H1 (cell line): Measurements from ENCODE around the gene ERMN. TPM values are rescaled to one million over a fixed set of nuclear protein-coding genes. Genes with fewer than 3 reads are reported as not detected.

Source experiments
- CTCF ChIA-PET: fragments of 300-600 bp; sonication (Branson Sonifier 250); formaldehyde crosslinking; loops from one replicate; lab custom pipeline; 2021; ENCODE audit not compliant: partially characterized antibody; lab: Charles Lee
- POLR2A ChIA-PET: fragments of 300-600 bp; sonication (Branson Sonifier 250); formaldehyde crosslinking; loops from one replicate; lab custom pipeline; 2021; ENCODE audit warnings: inconsistent platforms; ENCODE audit not compliant: partially characterized antibody; lab: Charles Lee
- DNase-seq, 2 experiments: peaks; one replicate each; pipeline versions ENCODE4 v3.0.0 to v3.0.0-alpha.2; 2010 to 2022; ENCODE audit warnings: low spot score in 2 of 2, low read depth in 1 of 2, mixed read lengths in 1 of 2
- FAIRE-seq: peaks from 2 replicates; lab custom pipeline; 2011; peaks lifted over from hg19 to GRCh38; lab: Jason Lieb, UNC
- H2AFZ ChIP-seq: 2 replicates; pipeline ENCODE4 v1.8.1; 2012; ENCODE audit warnings: low read length, inconsistent platforms
- H2AK5ac ChIP-seq: 2 replicates; pipeline ENCODE4 v1.6.1; 2013; ENCODE audit warnings: low read depth, low read length
- H2BK120ac ChIP-seq: replicated peaks from 2 replicates; pipeline ENCODE3; 2013; ENCODE audit warnings: low read depth, low read length, inconsistent platforms
- H2BK12ac ChIP-seq: 2 replicates; pipeline ENCODE4 v1.6.1; 2013; ENCODE audit warnings: low read depth, low read length
- H2BK15ac ChIP-seq: 2 replicates; pipeline ENCODE4 v1.6.1; 2013; ENCODE audit warnings: low read length
- H2BK20ac ChIP-seq: 2 replicates; pipeline ENCODE4 v1.6.1; 2013; ENCODE audit warnings: low read length
- H2BK5ac ChIP-seq: 2 replicates; pipeline ENCODE4 v1.6.1; 2013; ENCODE audit warnings: low read depth, low read length
- H3K14ac ChIP-seq: 2 replicates; pipeline ENCODE4 v1.6.1; 2013; ENCODE audit warnings: inconsistent platforms; ENCODE audit not compliant: insufficient read length
- H3K18ac ChIP-seq: 2 replicates; pipeline ENCODE4 v1.6.1; 2013; ENCODE audit warnings: low read length; ENCODE audit errors: extremely low read depth
- H3K23ac ChIP-seq: 2 replicates; pipeline ENCODE4 v1.6.1; 2013; ENCODE audit warnings: inconsistent platforms; ENCODE audit not compliant: insufficient read length
- H3K23me2 ChIP-seq: 2 replicates; pipeline ENCODE4 v1.6.1; 2013; ENCODE audit warnings: low read depth, low read length
- H3K27ac ChIP-seq: 2 replicates; pipeline ENCODE4 v1.6.1; 2011; ENCODE audit warnings: low read depth, low read length, inconsistent platforms
- H3K27me3 ChIP-seq, 4 experiments: replicated peaks in 1 of 4; 1 replicate in 1 of 4; 2 replicates in 3 of 4; pipeline versions ENCODE4 v1.6.1 to v1.8.1; 2011 to 2013; ENCODE audit warnings: low read length in 3 of 4, mild to moderate bottlenecking in 3 of 4, inconsistent platforms in 2 of 4, mixed read lengths in 2 of 4, moderate library complexity in 1 of 4; ENCODE audit not compliant: control insufficient read depth in 3 of 4, insufficient read depth in 3 of 4; ENCODE audit errors: extremely low read depth in 1 of 4
- H3K36me3 ChIP-seq, 4 experiments: 2 replicates each; pipeline versions ENCODE4 v1.6.1 to v1.8.1; 2011 to 2013; ENCODE audit warnings: mild to moderate bottlenecking in 4 of 4, low read length in 3 of 4, moderate library complexity in 2 of 4, control low read depth in 1 of 4, inconsistent platforms in 1 of 4; ENCODE audit not compliant: insufficient read depth in 4 of 4, control insufficient read depth in 2 of 4
- H3K4ac ChIP-seq: replicated peaks from 2 replicates; pipeline ENCODE3; 2013; ENCODE audit warnings: low read length, low read depth, mixed read lengths, inconsistent platforms; ENCODE audit not compliant: insufficient read length
- H3K4me1 ChIP-seq, 4 experiments: replicated peaks in 1 of 4; 1 replicate in 1 of 4; 2 replicates in 3 of 4; pipeline versions ENCODE4 v1.6.1 to v1.8.1; 2011 to 2013; ENCODE audit warnings: low read length in 3 of 4, inconsistent platforms in 2 of 4, mixed read lengths in 1 of 4; ENCODE audit not compliant: insufficient read depth in 4 of 4, control insufficient read depth in 3 of 4
- H3K4me2 ChIP-seq, 2 experiments: 2 replicates each; pipeline versions ENCODE4 v1.6.1 to v1.8.1; 2011 to 2013; ENCODE audit warnings: low read depth in 2 of 2, low read length in 2 of 2, control low read depth in 1 of 2, inconsistent platforms in 1 of 2, mild to moderate bottlenecking in 1 of 2; ENCODE audit not compliant: insufficient read depth in 1 of 2
- H3K4me3 ChIP-seq, 4 experiments: fragments of 200-600, 300-600 bp in 1 of 4; sonication (generic), shearing (Covaris generic), sonication (Bioruptor Twin) in 1 of 4; 2 replicates each; pipeline versions ENCODE4 v1.5.1 to v1.8.1; 2011 to 2016; ENCODE audit warnings: low read length in 4 of 4, low read depth in 3 of 4, control low read depth in 2 of 4, inconsistent platforms in 2 of 4, mild to moderate bottlenecking in 2 of 4, mixed read lengths in 1 of 4, moderate library complexity in 1 of 4; ENCODE audit not compliant: insufficient read depth in 2 of 4; ENCODE audit errors: extremely low read depth in 1 of 4
- H3K56ac ChIP-seq: replicated peaks from 2 replicates; pipeline ENCODE3; 2013; ENCODE audit warnings: low read depth, mild to moderate bottlenecking, mixed read lengths, low read length, inconsistent platforms; ENCODE audit not compliant: insufficient read length
- H3K79me1 ChIP-seq: 2 replicates; pipeline ENCODE4 v1.6.1; 2013; ENCODE audit warnings: low read depth, low read length, control low read depth
- H3K79me2 ChIP-seq, 2 experiments: 2 replicates each; pipeline versions ENCODE4 v1.6.1 to v1.8.1; 2012 to 2013; ENCODE audit warnings: low read length in 2 of 2, mild to moderate bottlenecking in 2 of 2, inconsistent platforms in 1 of 2; ENCODE audit not compliant: insufficient read depth in 2 of 2, control insufficient read depth in 1 of 2
- H3K9ac ChIP-seq, 4 experiments: replicated peaks in 1 of 4; 1 replicate in 1 of 4; 2 replicates in 3 of 4; pipeline versions ENCODE4 v1.6.1 to v1.8.1; 2011 to 2013; ENCODE audit warnings: low read depth in 3 of 4, low read length in 3 of 4, control low read depth in 2 of 4, mild to moderate bottlenecking in 2 of 4, moderate library complexity in 2 of 4, inconsistent platforms in 1 of 4; ENCODE audit errors: extremely low read depth in 1 of 4
- H3K9me3 ChIP-seq, 2 experiments: 2 replicates each; pipeline versions ENCODE4 v1.6.1 to v1.8.1; 2012 to 2013; ENCODE audit warnings: mild to moderate bottlenecking in 2 of 2, moderate library complexity in 2 of 2, control low read depth in 1 of 2, inconsistent platforms in 1 of 2, low read depth in 1 of 2, low read length in 1 of 2, mixed read lengths in 1 of 2; ENCODE audit not compliant: insufficient read depth in 2 of 2
- H4K20me1 ChIP-seq, 2 experiments: replicated peaks in 1 of 2; 2 replicates each; pipeline versions ENCODE3 to v1.8.1; 2011 to 2013; ENCODE audit warnings: inconsistent platforms in 2 of 2, low read length in 2 of 2, mild to moderate bottlenecking in 1 of 2; ENCODE audit not compliant: insufficient read depth in 2 of 2, control insufficient read depth in 1 of 2
- H4K5ac ChIP-seq: 2 replicates; pipeline ENCODE4 v1.6.1; 2013; ENCODE audit warnings: low read length, low read depth, mixed read lengths, inconsistent platforms; ENCODE audit not compliant: insufficient read length
- H4K8ac ChIP-seq: 2 replicates; pipeline ENCODE4 v1.8.0; 2013; ENCODE audit warnings: mild to moderate bottlenecking, moderate library complexity, low read length, inconsistent platforms; ENCODE audit not compliant: insufficient read depth; ENCODE audit errors: extremely low read depth
- H4K91ac ChIP-seq: replicated peaks from 2 replicates; pipeline ENCODE3; 2013; ENCODE audit warnings: low read length, mixed read lengths, inconsistent platforms; ENCODE audit not compliant: insufficient read length
- CHD1 ChIP-seq: IDR thresholded peaks from 2 replicates; pipeline ENCODE4 v1.6.1; 2012; ENCODE audit warnings: low read depth, low read length, improper control_type of control experiment
- CTCF ChIP-seq, 3 experiments: IDR thresholded peaks; 1 replicate in 2 of 3; 2 replicates in 1 of 3; pipeline versions ENCODE4 v1.5.1 to v1.6.1; 2011; ENCODE audit warnings: low read length in 3 of 3, mild to moderate bottlenecking in 3 of 3, inconsistent platforms in 2 of 3, low read depth in 1 of 3, moderate library complexity in 1 of 3; ENCODE audit not compliant: insufficient read depth in 1 of 3; ENCODE audit errors: control extremely low read depth in 1 of 3
- EZH2 ChIP-seq: fragments of 200-600 bp; sonication (generic); IDR thresholded peaks from 2 replicates; pipeline ENCODE4 v1.7.1; 2012; ENCODE audit warnings: low read depth, mild to moderate bottlenecking, moderate library complexity, low read length, inconsistent platforms; ENCODE audit not compliant: severe bottlenecking
- KDM1A ChIP-seq: fragments of 200-600, 300-600 bp; sonication (generic); IDR thresholded peaks from 2 replicates; pipeline ENCODE4 v1.7.1; 2016; ENCODE audit warnings: mild to moderate bottlenecking, low read length, borderline replicate concordance
- KDM5A ChIP-seq: fragments of 200-600 bp; IDR thresholded peaks from 2 replicates; pipeline ENCODE4 v1.7.1; 2012; ENCODE audit warnings: mild to moderate bottlenecking, low read length, inconsistent platforms, mixed read lengths
- NANOG ChIP-seq: IDR thresholded peaks from 2 replicates; pipeline ENCODE4 v1.6.1; 2011; ENCODE audit warnings: low read length, low read depth, mild to moderate bottlenecking, inconsistent platforms; ENCODE audit not compliant: insufficient read depth, poor library complexity, severe bottlenecking
- NRF1 ChIP-seq: IDR thresholded peaks from 2 replicates; pipeline ENCODE4 v1.6.1; 2011; ENCODE audit warnings: mild to moderate bottlenecking, low read depth, low read length, improper control_type of control experiment
- SP4 ChIP-seq: IDR thresholded peaks from 2 replicates; pipeline ENCODE4 v1.6.1; 2012; ENCODE audit warnings: low read length, inconsistent platforms
- WGBS, 2 experiments: shearing (Covaris generic) in 1 of 2; methylation state at CpG; one replicate each; pipeline versions ENCODE4 v1.1.6 to v1.1.7; 2013 to 2015; ENCODE audit warnings: low lambda C conversion rate in 2 of 2, mixed read lengths in 2 of 2, inconsistent platforms in 1 of 2, low coverage in 1 of 2, missing lambda C conversion rate in 1 of 2; ENCODE audit not compliant: insufficient replicate concordance in 2 of 2, insufficient coverage in 1 of 2, insufficient read length in 1 of 2; ENCODE audit errors: extremely low coverage in 1 of 2, missing lambda C conversion rate in 1 of 2; 5-methylcytosine and 5-hydroxymethylcytosine counted together
- polyA plus RNA-seq, 7 experiments: library from polyadenylated mRNA; depleted of rRNA in 3 of 7; stranded (reverse) in 5 of 7; unstranded in 2 of 7; fragments of >200 nt in 5 of 7; fragments of 200-250 nt in 2 of 7; gene quantifications; 1 replicate in 5 of 7; 2 replicates in 1 of 7; 4 replicates in 1 of 7; pipeline versions ENCODE4 v1.2.1 to v1.2.3, GENCODE V29; 2011 to 2013; ENCODE audit warnings: missing spikeins in 2 of 7, mixed read lengths in 2 of 7
- total RNA-seq: library from RNA; stranded (reverse); fragmentation: NEBNext Ultra II Directional; extraction: Animal tissue kit (Norgen Biotek cat#: 25700); gene quantifications from 2 replicates; pipeline ENCODE4 v1.2.1, GENCODE V29; 2021
- TF ChIP-seq, protein P1 (sequence below): IDR thresholded peaks from 2 replicates; pipeline ENCODE4 v1.6.1; 2012; ENCODE audit warnings: low read length, inconsistent platforms

Gene ERMN
- total and polyA plus RNA-seq, 2 of the 8 experiments (the other 6 are each of a cell fraction or from before 2014, with no cell fraction given) = 0.11 TPM; not detected in 1

DNA sequence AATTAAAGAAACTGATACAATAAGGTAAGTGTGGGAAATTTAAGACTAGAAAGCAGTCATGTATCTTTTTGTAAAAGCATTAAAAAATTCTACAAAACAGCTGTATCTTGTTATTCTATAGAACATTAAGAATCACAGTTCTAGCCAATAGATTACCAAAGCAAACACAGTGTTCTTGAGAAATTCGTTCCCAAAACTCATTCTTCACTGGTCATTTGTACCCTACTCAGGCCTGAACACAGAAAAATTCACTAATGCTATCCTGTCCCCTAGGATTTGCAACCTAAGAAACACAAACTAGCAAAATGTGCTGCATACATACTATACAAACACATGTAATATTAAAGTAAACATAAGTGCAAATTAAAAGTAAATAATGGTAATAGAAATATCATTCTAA, 29.1 kb downstream of the ERMN start:
- Histone ChIP-seq H2BK120ac (no peak overlapping the region), H3K14ac (no peak overlapping the region), H2BK15ac (no peak overlapping the region), H3K9ac (no peak overlapping the region), H3K27me3 (no peaks in the 10 kb centered on the region), H3K4ac (no peak overlapping the region), H3K36me3 (no peaks in the 10 kb centered on the region), H2AFZ (no peak overlapping the region), H3K18ac (no peak overlapping the region), H3K79me1 (no peaks in the 10 kb centered on the region), H3K79me2 (no peaks in the 10 kb centered on the region), H4K5ac (no peak overlapping the region), H3K9me3 (no peaks in the 10 kb centered on the region), H3K56ac (no peak overlapping the region), H2BK5ac (no peak overlapping the region), H3K4me1 (peaks cover 0 to 2% (median 0%) of the 10 kb centered on the region in 4 experiments; a peak in 1 of 7 replicates), H3K4me2 (no peak overlapping the region), H2BK12ac (no peak overlapping the region), H4K91ac (no peak overlapping the region), H2AK5ac (no peak overlapping the region), H3K23ac (no peak overlapping the region), H3K27ac (no peak overlapping the region), H2BK20ac (no peak overlapping the region), H4K20me1 (no peaks in the 10 kb centered on the region), H3K4me3 (no peak overlapping the region), H3K23me2 (no peaks in the 10 kb centered on the region), H4K8ac (no peak overlapping the region)
- no peak for DNase-seq
- no peak for TF ChIP-seq SP4
- no peak for TF ChIP-seq CHD1
- TF ChIP-seq NANOG = no peak
- no peak for TF ChIP-seq CTCF (IDR thresholded peaks at IDR 0.05; ENCODE audit: control extremely low read depth in 1 of 3, insufficient read depth in 1 of 3, low read depth in 1 of 3, low read length in 3 of 3)
- TF ChIP-seq, protein P1, sequence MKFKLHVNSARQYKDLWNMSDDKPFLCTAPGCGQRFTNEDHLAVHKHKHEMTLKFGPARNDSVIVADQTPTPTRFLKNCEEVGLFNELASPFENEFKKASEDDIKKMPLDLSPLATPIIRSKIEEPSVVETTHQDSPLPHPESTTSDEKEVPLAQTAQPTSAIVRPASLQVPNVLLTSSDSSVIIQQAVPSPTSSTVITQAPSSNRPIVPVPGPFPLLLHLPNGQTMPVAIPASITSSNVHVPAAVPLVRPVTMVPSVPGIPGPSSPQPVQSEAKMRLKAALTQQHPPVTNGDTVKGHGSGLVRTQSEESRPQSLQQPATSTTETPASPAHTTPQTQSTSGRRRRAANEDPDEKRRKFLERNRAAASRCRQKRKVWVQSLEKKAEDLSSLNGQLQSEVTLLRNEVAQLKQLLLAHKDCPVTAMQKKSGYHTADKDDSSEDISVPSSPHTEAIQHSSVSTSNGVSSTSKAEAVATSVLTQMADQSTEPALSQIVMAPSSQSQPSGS = no peak
- TF ChIP-seq KDM5A = no peak
- no peak for TF ChIP-seq EZH2
- TF ChIP-seq KDM1A = no peak
- TF ChIP-seq NRF1 = no peak
- WGBS, 2 experiments = 100% methylated on average over 1 of the region's 1 CpG; no CpG with 5 or more reads in 1 of the 2 experiments
- ChIA-PET POLR2A (no interaction called here), CTCF (interaction anchor here (1.4 to 12.2 kb wide), 4 partner anchors 9 to 115 kb away, joined by 3 to 299 read pairs (median 7); partner anchors contain the start of gene ERMN)
- no peak for FAIRE-seq
